K562 (cell line): ENCODE measurements around the gene SPATC1L.

Source experiments
- ATF4 ChIP-seq: fragments of 450-650 bp; formaldehyde crosslinking; IDR thresholded peaks from 2 replicates; pipeline ENCODE4 v1.4.0; 2022; ENCODE audit warnings: mild to moderate bottlenecking, moderate library complexity
- CHCHD3 ChIP-seq: fragments of 250-450 bp; sonication (Bioruptor Pico); IDR thresholded peaks from 2 replicates; pipeline ENCODE4 v2.1.2; 2022; ENCODE audit warnings: mild to moderate bottlenecking
- CTCF ChIP-seq, 3 experiments: IDR thresholded peaks in 2 of 3; conservative IDR thresholded peaks in 1 of 3; 2 replicates each; pipeline ENCODE4 v1.5.1; 2011 to 2012; ENCODE audit warnings: low read length in 3 of 3, mild to moderate bottlenecking in 3 of 3, control low read depth in 2 of 3, improper control_type of control experiment in 1 of 3, inconsistent platforms in 1 of 3, low read depth in 1 of 3, mixed read lengths in 1 of 3, moderate library complexity in 1 of 3; ENCODE audit not compliant: insufficient read depth in 2 of 3
- HNRNPK ChIP-seq: fragments of 200-400 bp; formaldehyde crosslinking; IDR thresholded peaks from one replicate; pipeline ENCODE4 v1.6.1; 2018; ENCODE audit warnings: mild to moderate bottlenecking, low read depth, low read length; ENCODE audit not compliant: poor library complexity, severe bottlenecking
- MBD1 ChIP-seq: fragments of 250-450 bp; sonication (Bioruptor Pico); IDR thresholded peaks from 2 replicates; pipeline ENCODE4 v1.8.0; 2022; ENCODE audit warnings: inconsistent platforms
- ZNF395 ChIP-seq: fragments of 200-800 bp; sonication (Bioruptor generic); IDR thresholded peaks from 2 replicates; pipeline ENCODE4 v1.6.1; 2017; ENCODE audit warnings: missing genetic modification characterization, missing compliant biosample characterization
- ZNF551 ChIP-seq: fragments of 250-450 bp; sonication (Bioruptor Pico); IDR thresholded peaks from 2 replicates; pipeline ENCODE4 v1.5.0; 2021; ENCODE audit warnings: mild to moderate bottlenecking, moderate library complexity

DNA sequence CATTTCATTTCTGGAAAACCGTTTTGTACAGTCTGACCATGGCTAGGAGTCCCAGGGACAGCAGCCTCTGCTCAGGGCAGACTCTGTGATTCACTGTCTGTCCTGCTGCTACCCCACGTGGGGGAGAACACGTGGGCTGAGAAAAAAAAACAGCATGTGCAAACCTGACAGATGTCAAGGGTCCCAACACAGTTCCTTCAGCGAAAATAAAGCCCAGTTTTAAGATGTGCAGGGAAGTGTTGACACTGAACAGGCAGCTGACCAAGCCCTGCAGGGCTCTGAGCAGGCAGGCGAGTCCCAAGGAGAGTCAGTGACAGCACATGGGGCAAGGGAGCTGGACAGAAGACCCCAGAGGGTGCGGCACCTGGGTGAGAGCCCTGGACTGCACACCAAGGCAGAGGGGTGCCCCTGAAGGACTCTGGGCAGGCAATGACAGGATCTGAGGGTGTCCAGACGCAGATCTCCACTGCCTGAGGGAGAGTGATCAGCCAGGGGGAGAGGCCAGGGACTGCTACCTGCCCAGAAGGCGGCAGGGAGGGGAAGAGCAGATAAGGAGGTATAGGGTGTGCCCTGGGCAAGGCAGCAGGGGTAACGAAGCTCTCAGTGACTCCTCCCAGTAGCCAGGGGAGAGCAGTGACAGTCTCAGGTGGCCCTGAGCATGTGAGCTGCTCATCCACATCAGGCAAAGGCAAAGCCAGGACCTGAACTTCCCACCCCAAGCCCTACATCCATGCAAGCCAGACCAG is 5.1 kb upstream of the SPATC1L start:
- TF ChIP-seq CTCF (IDR thresholded peaks at IDR 0.05 in 2 of 3, conservative IDR thresholded peaks at IDR 0.05 in 1 of 3; ENCODE audit: insufficient read depth in 2 of 3, low read depth in 1 of 3, low read length in 3 of 3), result no peak; a peak in 1 of 6 replicates
- TF ChIP-seq CHCHD3, result no peak
- TF ChIP-seq HNRNPK, result no peak
- TF ChIP-seq ATF4 (CRISPR knock-in tag), result no peak
- no peak for TF ChIP-seq ZNF395 (CRISPR knock-in tag)
- TF ChIP-seq ZNF551 (CRISPR knock-in tag), result no peak
- TF ChIP-seq MBD1 (CRISPR knock-in tag), result no peak
